Natural killer cell (primary cell): ENCODE data around the gene CLEC4F. TPM values are rescaled to one million over a fixed set of nuclear protein-coding genes. Genes with fewer than 3 reads are reported as not detected.

Experiments
- ATAC-seq, 3 donors: fragments of 150-1000 bp in 2 of 3; fragments of 200-7000 bp in 1 of 3; cut with Tn5 transposase; 1 replicate in 1 of 3; 2 replicates in 2 of 3; pipeline ENCODE4 v1.10.0; 2021; ENCODE audit warnings: mild to moderate bottlenecking in 2 of 3, moderate library complexity in 2 of 3
- DNase-seq, 2 donors: peaks; one replicate each; pipeline versions ENCODE4 v3.0.0 to v3.0.0-alpha.2; 2013 to 2021; ENCODE audit warnings: mixed read lengths in 1 of 2
- H3K27ac ChIP-seq: one replicate; pipeline ENCODE4 v1.5.1; 2013; ENCODE audit warnings: mild to moderate bottlenecking, low read length
- H3K27me3 ChIP-seq: one replicate; pipeline ENCODE4 v1.6.1; 2013; ENCODE audit warnings: low read length; ENCODE audit not compliant: control insufficient read depth, insufficient read depth
- H3K36me3 ChIP-seq: one replicate; pipeline ENCODE4 v1.6.1; 2013; ENCODE audit warnings: low read length; ENCODE audit not compliant: control insufficient read depth, insufficient read depth
- H3K4me1 ChIP-seq: one replicate; pipeline ENCODE4 v1.6.1; 2013; ENCODE audit warnings: low read length; ENCODE audit not compliant: control insufficient read depth, insufficient read depth
- H3K4me3 ChIP-seq: one replicate; pipeline ENCODE4 v1.5.1; 2013; ENCODE audit warnings: low read length
- H3K9me3 ChIP-seq: one replicate; pipeline ENCODE4 v1.6.1; 2013; ENCODE audit warnings: low read length; ENCODE audit not compliant: control insufficient read depth, insufficient read depth
- H3K27ac Mint-ChIP-seq, 2 donors: one replicate each; pipeline ENCODE4 v1.8.0; 2022; ENCODE audit warnings: mild to moderate bottlenecking in 2 of 2, mixed read lengths in 2 of 2, moderate library complexity in 1 of 2
- H3K27me3 Mint-ChIP-seq, 2 donors: one replicate each; pipeline ENCODE4 v1.8.0; 2022; ENCODE audit warnings: low read depth in 2 of 2, mixed read lengths in 2 of 2
- H3K36me3 Mint-ChIP-seq: one replicate; pipeline ENCODE4 v1.8.0; 2022; ENCODE audit warnings: mixed read lengths
- H3K4me1 Mint-ChIP-seq, 2 donors: one replicate each; pipeline ENCODE4 v1.8.0; 2022; ENCODE audit warnings: mixed read lengths in 2 of 2
- H3K4me3 Mint-ChIP-seq: one replicate; pipeline ENCODE4 v1.8.0; 2022; ENCODE audit warnings: mild to moderate bottlenecking, moderate library complexity, mixed read lengths
- H3K9me3 Mint-ChIP-seq, 2 donors: one replicate each; pipeline ENCODE4 v1.8.0; 2022; ENCODE audit warnings: mixed read lengths in 2 of 2
- CTCF ChIP-seq: fragments of 200-600 bp; IDR thresholded peaks from one replicate; pipeline ENCODE4 v1.8.0; 2022; ENCODE audit warnings: antibody characterized with exemption
- WGBS: methylation state at CpG from one replicate; pipeline ENCODE4 v1.1.7; 2013; ENCODE audit warnings: missing lambda C conversion rate; ENCODE audit not compliant: insufficient coverage; 5-methylcytosine and 5-hydroxymethylcytosine counted together
- intact Hi-C: fragments of 100-400 bp; cut with micrococcal nuclease; formaldehyde crosslinking; loops from one replicate; pipeline ENCODE4 v1.14.2; 2022
- total RNA-seq, 4 donors: library from RNA; stranded (reverse); fragments of 120-200 nt in 1 of 4; gene quantifications; one replicate each; pipeline versions ENCODE4 v1.2.3 to v1.2.4, GENCODE V29; 2013 to 2022

Gene CLEC4F
- total RNA-seq, 3 donors from 2014 or later (not counting 1 experiment from before 2014, with no cell fraction given) = 0.33 to 1.4 (median 0.39) TPM

DNA sequence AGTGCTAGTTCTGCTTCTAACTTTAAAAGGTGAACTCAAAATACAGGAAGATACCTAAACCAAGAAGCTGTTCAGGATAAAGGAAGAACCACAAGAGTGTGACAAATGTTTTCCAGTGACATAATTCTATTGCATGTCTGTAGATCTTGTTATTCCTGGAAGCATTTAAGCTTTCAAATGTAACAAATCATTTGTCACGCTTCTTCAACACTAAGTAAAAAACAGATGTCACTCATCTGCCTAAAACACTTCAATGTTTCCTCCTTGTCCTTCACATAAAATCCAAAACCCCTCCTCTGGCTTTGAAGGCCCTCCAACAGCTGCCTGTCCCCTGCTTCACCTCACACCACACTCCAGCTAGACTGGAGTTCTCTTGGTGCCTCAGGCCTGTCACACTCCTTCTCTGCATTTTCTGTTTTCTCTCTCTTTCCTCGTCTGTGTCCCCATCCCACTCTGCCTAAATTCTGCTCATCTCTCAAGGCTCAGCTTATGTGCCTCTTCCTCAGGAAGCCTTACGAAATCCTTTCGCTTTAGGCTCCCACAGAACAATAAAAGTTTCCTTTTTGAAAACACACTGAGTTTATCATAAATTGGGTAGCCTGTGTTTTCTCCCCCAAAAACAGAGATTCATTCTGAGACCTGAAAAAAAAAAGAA is 6.4 kb upstream of the CLEC4F start:
- WGBS = 74% methylated on average over 4 of the region's 4 CpGs
- Mint-ChIP-seq H3K27me3 (peaks cover 0 to 3% of the 10 kb centered on the region in 2 donors), H3K9me3 (no peaks in the 10 kb centered on the region), H3K4me1 (peaks cover 18 to 38% of the 10 kb centered on the region in 2 donors), H3K4me3 (no peak overlapping the region), H3K36me3 (no peaks in the 10 kb centered on the region), H3K27ac (no peak overlapping the region)
- TF ChIP-seq CTCF = no peak
- Histone ChIP-seq H3K27me3 (no peaks in the 10 kb centered on the region), H3K27ac (no peak overlapping the region), H3K4me3 (no peak overlapping the region), H3K36me3 (no peaks in the 10 kb centered on the region), H3K4me1 (peaks cover 16% of the 10 kb centered on the region), H3K9me3 (no peaks in the 10 kb centered on the region)
- intact Hi-C loops = no loop called here
- ATAC-seq (no peak), DNase-seq (no peak)

DNA sequence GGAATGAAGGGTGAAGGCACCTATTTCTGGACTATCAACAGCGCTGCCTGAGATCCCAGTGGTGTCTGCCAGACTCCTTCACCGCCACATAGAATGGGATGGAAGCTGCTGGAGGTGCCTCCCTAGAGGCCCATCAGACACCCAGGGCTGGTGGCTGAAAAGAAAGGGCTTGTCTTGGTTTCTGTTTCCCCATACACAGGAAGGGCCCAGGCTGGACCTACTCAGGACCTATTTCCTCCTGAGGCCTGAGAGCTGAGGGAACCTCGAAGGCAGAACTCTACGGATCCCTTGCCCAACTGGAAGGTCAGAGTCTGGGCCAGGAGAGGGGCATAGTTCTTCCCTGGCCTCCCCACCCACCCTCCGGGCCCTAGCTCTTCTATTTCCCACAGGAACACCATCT is 2.9 kb upstream of the CLEC4F start:
- Mint-ChIP-seq H3K36me3 (no peaks in the 10 kb centered on the region), H3K27me3 (no peaks in the 10 kb centered on the region), H3K4me3 (no peak overlapping the region), H3K4me1 (peaks cover 28 to 33% of the 10 kb centered on the region in 2 donors), H3K9me3 (no peaks in the 10 kb centered on the region), H3K27ac (peak overlapping the region in 1 of 2 donors; percentile 30)
- 78% methylated on average over 5 of the region's 5 CpGs for WGBS
- Histone ChIP-seq H3K27ac (no peak overlapping the region), H3K4me1 (peaks cover 16% of the 10 kb centered on the region), H3K27me3 (no peaks in the 10 kb centered on the region), H3K36me3 (no peaks in the 10 kb centered on the region), H3K9me3 (no peaks in the 10 kb centered on the region), H3K4me3 (no peak overlapping the region)
- ATAC-seq (peak in 1 of 3 donors; percentile 38), DNase-seq (no peak)
- no peak for TF ChIP-seq CTCF
- intact Hi-C loops = no loop called here

GRCh38 chr2:70822843-70823242 is 2.4 kb upstream of the CLEC4F start:
- Mint-ChIP-seq H3K27me3 (no peaks in the 10 kb centered on the region), H3K4me1 (peaks cover 28 to 33% of the 10 kb centered on the region in 2 donors), H3K36me3 (no peaks in the 10 kb centered on the region), H3K4me3 (no peak overlapping the region), H3K27ac (peak overlapping the region in 1 of 2 donors; percentile 30), H3K9me3 (no peaks in the 10 kb centered on the region)
- H3K4me3 ChIP-seq = no peak overlapping the region
- no peaks in the 10 kb centered on the region for H3K27me3 ChIP-seq
- WGBS = 57% methylated on average over 8 of the region's 8 CpGs
- DNase-seq = peak in 1 of 2 donors; percentile 26
- H3K27ac ChIP-seq = no peak overlapping the region
- intact Hi-C loops = no loop called here
- H3K4me1 ChIP-seq = peaks cover 16% of the 10 kb centered on the region
- peak in 2 of 3 donors; percentile 33 to 53 for ATAC-seq
- no peak for TF ChIP-seq CTCF
- no peaks in the 10 kb centered on the region for H3K9me3 ChIP-seq
- H3K36me3 ChIP-seq = no peaks in the 10 kb centered on the region
